ENCODE data around the gene TMEM205.

DNA sequence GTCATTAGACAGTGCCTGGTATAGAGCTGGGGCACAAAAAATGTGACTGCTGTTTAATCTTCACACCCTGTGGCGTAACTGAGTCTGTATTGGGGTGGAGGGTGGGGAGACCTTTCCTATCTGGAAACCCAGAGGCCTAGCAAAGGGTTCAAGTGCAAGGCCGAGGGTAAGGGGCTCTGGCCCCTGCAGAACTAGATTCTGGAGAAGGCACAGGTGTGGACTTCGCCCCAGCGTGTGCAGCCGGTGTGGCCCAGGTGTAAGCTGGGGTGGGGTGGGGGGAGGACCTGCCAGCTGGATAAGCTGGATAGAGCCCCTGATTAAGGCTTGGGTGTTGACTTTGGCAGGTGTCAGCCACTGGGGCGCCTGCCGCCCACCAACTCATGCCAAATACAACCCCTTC lies 7.9 kb downstream of the TMEM205 start:
- TF ChIP-seq, protein P1, sequence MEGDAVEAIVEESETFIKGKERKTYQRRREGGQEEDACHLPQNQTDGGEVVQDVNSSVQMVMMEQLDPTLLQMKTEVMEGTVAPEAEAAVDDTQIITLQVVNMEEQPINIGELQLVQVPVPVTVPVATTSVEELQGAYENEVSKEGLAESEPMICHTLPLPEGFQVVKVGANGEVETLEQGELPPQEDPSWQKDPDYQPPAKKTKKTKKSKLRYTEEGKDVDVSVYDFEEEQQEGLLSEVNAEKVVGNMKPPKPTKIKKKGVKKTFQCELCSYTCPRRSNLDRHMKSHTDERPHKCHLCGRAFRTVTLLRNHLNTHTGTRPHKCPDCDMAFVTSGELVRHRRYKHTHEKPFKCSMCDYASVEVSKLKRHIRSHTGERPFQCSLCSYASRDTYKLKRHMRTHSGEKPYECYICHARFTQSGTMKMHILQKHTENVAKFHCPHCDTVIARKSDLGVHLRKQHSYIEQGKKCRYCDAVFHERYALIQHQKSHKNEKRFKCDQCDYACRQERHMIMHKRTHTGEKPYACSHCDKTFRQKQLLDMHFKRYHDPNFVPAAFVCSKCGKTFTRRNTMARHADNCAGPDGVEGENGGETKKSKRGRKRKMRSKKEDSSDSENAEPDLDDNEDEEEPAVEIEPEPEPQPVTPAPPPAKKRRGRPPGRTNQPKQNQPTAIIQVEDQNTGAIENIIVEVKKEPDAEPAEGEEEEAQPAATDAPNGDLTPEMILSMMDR (IDR thresholded peaks at IDR 0.05), result no peak
- no peak for TF ChIP-seq POLR2A (IDR thresholded peaks at IDR 0.05)
